GM19438 (cell line): ENCODE data around the gene GARIN5B.

Experiments
- ATAC-seq: cut with Tn5 transposase; IDR thresholded peaks from one replicate; pipeline ENCODE4 v1.9.1; 2021; ENCODE audit warnings: low read depth; ENCODE audit not compliant: unreplicated experiment

GARIN5B gene

GRCh38 chr19:55304980-55305379 lies 58.1 kb downstream of the GARIN5B start:
- no peak for ATAC-seq
